ENCODE measurements around the gene UGT1A4. TPM values are rescaled to one million over a fixed set of nuclear protein-coding genes. Genes with fewer than 3 reads are reported as not detected.
"Not testable (repeated sequence)": the region's sequence is repeated elsewhere in the genome, so short reads cannot be mapped to it uniquely, and the experiment has no call there.

The UGT1A4 gene
- total RNA-seq, 1 donor from 2014 or later: not detected

DNA sequence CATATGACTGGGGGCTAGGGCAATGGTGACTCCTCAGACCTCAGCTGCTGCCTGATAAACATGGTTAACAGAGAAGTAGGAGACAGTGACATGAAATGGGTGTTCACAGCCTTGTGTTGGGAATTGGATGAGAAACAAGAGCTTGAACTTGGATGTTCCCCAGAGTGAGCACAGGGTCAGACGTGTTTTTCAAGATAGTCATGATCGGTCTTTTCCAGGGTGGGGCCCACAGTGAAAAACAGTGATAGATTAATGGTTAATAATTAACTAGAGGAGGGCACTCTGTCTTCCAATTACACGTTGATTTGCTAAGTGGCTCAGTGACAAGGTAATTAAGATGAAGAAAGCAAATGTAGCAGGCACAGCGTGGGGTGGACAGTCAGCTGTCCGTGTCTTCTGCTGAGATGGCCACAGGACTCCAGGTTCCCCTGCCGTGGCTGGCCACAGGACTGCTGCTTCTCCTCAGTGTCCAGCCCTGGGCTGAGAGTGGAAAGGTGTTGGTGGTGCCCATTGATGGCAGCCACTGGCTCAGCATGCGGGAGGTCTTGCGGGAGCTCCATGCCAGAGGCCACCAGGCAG lies 10.3 kb downstream of the UGT1A4 start, which contains the start of gene UGT1A3:
Gene UGT1A3 (plus strand): TSS at position 320 of the 579 bp plus-strand sequence. CDS start 85 bp downstream, at position 405.
- Histone ChIP-seq H3K36me3 (no peaks in the 10 kb centered on the region), H3K4me1 (no peaks in the 10 kb centered on the region), H3K4me3 (no peak within 1 kb of the TSS), H3K27me3 (no peaks in the 10 kb centered on the region), H3K27ac (no peak within 1 kb of the TSS), H3K9me3 (no peaks in the 10 kb centered on the region)
- no peak for DNase-seq (ENCODE audit: low spot score in 2 of 2)
- intact Hi-C loops (cut with DNase I): no loop called here
- TF ChIP-seq, protein P1, sequence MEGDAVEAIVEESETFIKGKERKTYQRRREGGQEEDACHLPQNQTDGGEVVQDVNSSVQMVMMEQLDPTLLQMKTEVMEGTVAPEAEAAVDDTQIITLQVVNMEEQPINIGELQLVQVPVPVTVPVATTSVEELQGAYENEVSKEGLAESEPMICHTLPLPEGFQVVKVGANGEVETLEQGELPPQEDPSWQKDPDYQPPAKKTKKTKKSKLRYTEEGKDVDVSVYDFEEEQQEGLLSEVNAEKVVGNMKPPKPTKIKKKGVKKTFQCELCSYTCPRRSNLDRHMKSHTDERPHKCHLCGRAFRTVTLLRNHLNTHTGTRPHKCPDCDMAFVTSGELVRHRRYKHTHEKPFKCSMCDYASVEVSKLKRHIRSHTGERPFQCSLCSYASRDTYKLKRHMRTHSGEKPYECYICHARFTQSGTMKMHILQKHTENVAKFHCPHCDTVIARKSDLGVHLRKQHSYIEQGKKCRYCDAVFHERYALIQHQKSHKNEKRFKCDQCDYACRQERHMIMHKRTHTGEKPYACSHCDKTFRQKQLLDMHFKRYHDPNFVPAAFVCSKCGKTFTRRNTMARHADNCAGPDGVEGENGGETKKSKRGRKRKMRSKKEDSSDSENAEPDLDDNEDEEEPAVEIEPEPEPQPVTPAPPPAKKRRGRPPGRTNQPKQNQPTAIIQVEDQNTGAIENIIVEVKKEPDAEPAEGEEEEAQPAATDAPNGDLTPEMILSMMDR (IDR thresholded peaks at IDR 0.05): no peak

GRCh38 chr2:233736868-233737653 lies 18.5 kb downstream of the UGT1A4 start:
- H3K27me3 ChIP-seq; H3K4me3 ChIP-seq; H3K27ac ChIP-seq; intact Hi-C loops (cut with DNase I); H3K4me1 ChIP-seq; H3K9me3 ChIP-seq; DNase-seq (ENCODE audit: low spot score in 2 of 2); H3K36me3 ChIP-seq: not testable (repeated sequence)

GRCh38 chr2:233740870-233741269 lies 22.3 kb downstream of the UGT1A4 start:
- Histone ChIP-seq H3K36me3 (no peaks in the 10 kb centered on the region), H3K4me1 (no peaks in the 10 kb centered on the region), H3K27me3 (no peaks in the 10 kb centered on the region), H3K4me3 (no peak overlapping the region), H3K9me3 (no peaks in the 10 kb centered on the region), H3K27ac (no peak overlapping the region)
- intact Hi-C loops (cut with DNase I): no loop called here
- TF ChIP-seq, protein P1 (IDR thresholded peaks at IDR 0.05): no peak
- no peak for DNase-seq (ENCODE audit: low spot score in 2 of 2)

DNA sequence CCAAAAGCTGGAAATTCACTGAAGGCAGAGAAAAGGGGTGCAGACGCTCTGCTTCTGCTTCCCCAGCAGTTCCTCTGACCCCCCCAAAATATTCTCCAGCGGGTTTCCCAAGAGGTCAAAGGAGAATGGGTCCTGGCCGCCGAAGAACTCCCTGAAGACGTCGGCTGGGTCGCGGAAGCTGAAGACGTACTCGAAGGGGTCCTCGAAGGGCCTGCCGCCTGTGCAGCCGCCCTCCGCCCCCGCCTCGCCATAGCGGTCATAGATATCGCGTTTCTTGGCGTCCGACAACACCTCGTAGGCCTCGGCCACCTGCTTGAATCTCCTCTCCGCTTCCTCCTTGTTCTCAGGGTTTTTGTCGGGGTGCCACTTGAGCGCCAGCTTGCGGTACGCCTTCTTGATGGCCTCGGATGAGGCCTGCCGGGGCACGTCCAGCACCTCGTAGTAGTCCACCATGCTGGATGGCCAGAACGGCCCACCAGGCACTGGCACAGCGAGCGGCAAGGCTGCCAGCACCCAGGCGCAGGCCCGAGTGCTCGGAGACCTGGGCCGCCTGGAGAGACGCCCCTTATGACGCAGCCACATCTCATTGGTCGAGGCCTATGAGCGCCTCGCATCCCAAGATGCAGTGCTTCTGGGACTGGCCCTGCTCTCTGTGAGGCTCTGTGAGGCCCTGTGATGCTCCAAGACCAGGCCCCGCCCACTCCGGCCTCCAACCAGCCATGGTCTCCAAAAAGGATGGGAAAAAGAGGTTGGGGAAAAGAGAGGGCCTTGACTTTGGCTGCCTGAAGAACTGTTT lies 25.1 kb downstream of the UGT1A4 start:
- Histone ChIP-seq H3K4me3 (no peak overlapping the region), H3K4me1 (no peaks in the 10 kb centered on the region), H3K36me3 (no peaks in the 10 kb centered on the region), H3K27ac (no peak overlapping the region), H3K9me3 (no peaks in the 10 kb centered on the region), H3K27me3 (no peaks in the 10 kb centered on the region)
- TF ChIP-seq, protein P1 (IDR thresholded peaks at IDR 0.05): no peak
- DNase-seq (ENCODE audit: low spot score in 2 of 2): no peak
- intact Hi-C loops (cut with DNase I): no loop called here

DNA sequence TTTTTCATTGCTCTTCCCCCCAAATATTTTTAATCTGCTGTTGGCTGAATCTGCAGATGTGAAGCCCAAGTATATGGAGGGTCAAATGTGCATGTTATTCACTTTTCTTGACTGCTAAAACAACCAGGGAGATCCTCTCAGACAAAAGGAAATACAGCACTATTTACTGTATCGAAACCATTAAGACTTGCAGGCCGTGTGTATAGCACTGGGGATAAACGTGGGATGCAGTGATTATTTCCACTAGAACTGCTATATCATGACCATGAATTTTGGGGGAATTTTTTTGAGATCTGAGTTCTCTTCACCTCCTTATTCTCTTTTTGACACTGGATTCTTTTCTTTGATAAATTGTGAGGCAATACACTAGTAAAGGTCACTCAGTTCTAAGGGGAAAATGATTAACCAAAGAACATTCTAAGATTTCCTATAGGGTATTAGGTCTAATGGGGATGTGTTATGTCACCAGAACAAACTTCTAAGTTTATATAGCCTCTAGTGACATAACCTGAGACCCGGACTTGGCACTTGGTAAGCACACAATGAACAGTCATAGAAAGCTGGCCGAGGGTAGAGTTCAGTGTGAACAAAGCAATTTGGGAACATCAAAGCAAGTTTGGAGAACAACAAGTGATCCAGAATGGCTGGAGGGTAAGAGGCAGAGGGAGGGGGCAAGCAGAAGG lies 26.7 kb downstream of the UGT1A4 start:
- no peaks in the 10 kb centered on the region for H3K4me1 ChIP-seq
- H3K36me3 ChIP-seq: no peaks in the 10 kb centered on the region
- TF ChIP-seq, protein P1 (IDR thresholded peaks at IDR 0.05): no peak
- no peak overlapping the region for H3K4me3 ChIP-seq
- no peaks in the 10 kb centered on the region for H3K27me3 ChIP-seq
- intact Hi-C loops (cut with DNase I): no loop called here
- no peaks in the 10 kb centered on the region for H3K9me3 ChIP-seq
- no peak overlapping the region for H3K27ac ChIP-seq
- DNase-seq (ENCODE audit: low spot score in 2 of 2): no peak

DNA sequence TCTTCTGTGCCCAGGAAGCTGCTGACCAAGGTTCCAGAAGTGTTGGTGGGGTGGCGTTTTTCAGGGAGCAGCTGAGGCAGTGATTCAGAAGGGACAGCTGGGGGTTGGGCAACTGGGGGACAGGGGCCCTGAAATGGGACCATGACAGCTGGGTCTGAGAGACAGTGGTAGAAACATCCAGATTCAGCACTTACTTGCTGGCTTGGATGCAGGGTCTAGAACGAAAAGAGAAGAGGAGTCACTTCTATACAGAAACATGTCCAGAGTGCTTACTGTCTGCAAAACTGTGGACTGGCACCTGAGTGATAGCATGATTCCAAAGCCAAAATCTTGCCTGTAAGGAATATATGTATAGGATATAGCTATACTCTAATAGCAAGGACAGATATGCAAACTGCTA lies 27.3 kb downstream of the UGT1A4 start:
- DNase-seq (ENCODE audit: low spot score in 2 of 2); intact Hi-C loops (cut with DNase I); H3K9me3 ChIP-seq; H3K27ac ChIP-seq; H3K4me3 ChIP-seq; H3K4me1 ChIP-seq; H3K36me3 ChIP-seq; H3K27me3 ChIP-seq: not testable (repeated sequence)
